GM12892 (cell line): ENCODE results near the gene MYL2.

Source experiments
- DNase-seq: peaks from one replicate; pipeline ENCODE4 v3.0.0; 2011; ENCODE audit not compliant: insufficient read length
- FAIRE-seq: peaks from 2 replicates; lab custom pipeline; 2011; peaks lifted over from hg19 to GRCh38; lab: Jason Lieb, UNC
- POLR2A ChIP-seq: IDR thresholded peaks from 2 replicates; pipeline ENCODE4 v1.6.1; 2011; ENCODE audit warnings: low read depth, low read length, control low read depth
- POLR2AphosphoS5 ChIP-seq: IDR thresholded peaks from 2 replicates; pipeline ENCODE4 v1.6.1; 2011; ENCODE audit warnings: low read depth, low read length, control low read depth
- TAF1 ChIP-seq: IDR thresholded peaks from 2 replicates; pipeline ENCODE4 v1.6.1; 2011; ENCODE audit warnings: low read depth, mild to moderate bottlenecking, control low read depth, low read length, borderline replicate concordance

MYL2 gene

GRCh38 chr12:110927546-110927945 is 7.2 kb upstream of the MYL2 start:
- DNase-seq (no peak), FAIRE-seq (no peak)
- no peak for TF ChIP-seq TAF1
- no peak for TF ChIP-seq POLR2AphosphoS5
- TF ChIP-seq POLR2A, result no peak

GRCh38 chr12:110923692-110924334 is 3.4 kb upstream of the MYL2 start:
- TF ChIP-seq POLR2A, result no peak
- DNase-seq (no peak), FAIRE-seq (no peak)

GRCh38 chr12:110923192-110923591 is 2.8 kb upstream of the MYL2 start:
- FAIRE-seq (no peak), DNase-seq (no peak)
- TF ChIP-seq POLR2AphosphoS5 (no peak), POLR2A (no peak), TAF1 (no peak)

DNA sequence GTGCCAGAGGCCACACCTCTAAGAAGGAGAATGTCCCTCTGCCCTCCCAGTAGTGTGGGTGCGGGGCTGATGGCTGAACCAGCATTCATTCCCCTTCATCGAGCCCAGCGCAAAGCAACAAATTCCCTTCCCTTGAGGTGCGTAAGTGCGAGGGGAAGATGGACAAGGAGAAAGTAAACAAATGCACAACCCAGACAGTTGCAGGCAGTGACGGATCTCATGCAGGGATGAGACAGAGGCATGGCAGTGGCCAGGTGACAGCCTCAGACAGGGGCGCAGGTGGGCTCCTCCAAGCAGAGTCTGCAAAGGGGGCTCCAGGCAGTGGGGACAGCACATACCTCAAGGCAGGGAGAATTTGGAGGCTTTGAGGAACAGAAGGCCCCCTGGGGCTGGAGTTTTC is 2.3 kb upstream of the MYL2 start:
- TF ChIP-seq POLR2AphosphoS5 (no peak), TAF1 (no peak), POLR2A (no peak)
- DNase-seq (no peak), FAIRE-seq (no peak)

GRCh38 chr12:110921262-110921661 is 883 bp upstream of the MYL2 start:
- no peak for DNase-seq
- FAIRE-seq, result no peak
- TF ChIP-seq POLR2A (no peak), POLR2AphosphoS5 (no peak), TAF1 (no peak)

- FAIRE-seq (no peak), DNase-seq (no peak)
- no peak for TF ChIP-seq POLR2AphosphoS5
- no peak for TF ChIP-seq POLR2A
- TF ChIP-seq TAF1, result no peak
Measured at GRCh38 chr12:110919720-110920119, 659 bp downstream of the MYL2 start.

DNA sequence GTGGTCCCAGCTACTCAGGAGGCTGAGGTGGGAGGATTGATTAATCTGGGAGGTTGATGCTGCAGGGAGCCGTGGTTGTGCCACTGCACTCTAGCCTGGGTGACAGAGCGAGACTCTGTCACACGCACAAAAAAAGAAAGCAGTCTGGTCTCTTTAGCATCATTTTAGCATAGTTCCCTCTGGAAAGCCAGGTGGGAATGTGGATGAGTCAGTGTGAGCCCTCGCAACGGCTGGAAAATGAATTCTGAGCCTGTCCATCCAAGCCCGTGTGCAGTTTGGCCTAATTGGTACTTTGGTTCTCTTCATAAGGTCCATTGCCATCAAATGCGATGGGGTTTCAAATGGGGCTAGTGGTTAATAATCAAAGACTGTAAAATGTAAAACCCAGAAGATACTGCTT is 2.4 kb downstream of the MYL2 start:
- FAIRE-seq, result no peak
- no peak for TF ChIP-seq TAF1
- no peak for TF ChIP-seq POLR2AphosphoS5
- TF ChIP-seq POLR2A, result no peak
- DNase-seq, result no peak

- DNase-seq, result no peak
- FAIRE-seq, result no peak
- TF ChIP-seq POLR2AphosphoS5 (no peak), POLR2A (no peak), TAF1 (no peak)
Measured at GRCh38 chr12:110917467-110917866, 2.9 kb downstream of the MYL2 start.

DNA sequence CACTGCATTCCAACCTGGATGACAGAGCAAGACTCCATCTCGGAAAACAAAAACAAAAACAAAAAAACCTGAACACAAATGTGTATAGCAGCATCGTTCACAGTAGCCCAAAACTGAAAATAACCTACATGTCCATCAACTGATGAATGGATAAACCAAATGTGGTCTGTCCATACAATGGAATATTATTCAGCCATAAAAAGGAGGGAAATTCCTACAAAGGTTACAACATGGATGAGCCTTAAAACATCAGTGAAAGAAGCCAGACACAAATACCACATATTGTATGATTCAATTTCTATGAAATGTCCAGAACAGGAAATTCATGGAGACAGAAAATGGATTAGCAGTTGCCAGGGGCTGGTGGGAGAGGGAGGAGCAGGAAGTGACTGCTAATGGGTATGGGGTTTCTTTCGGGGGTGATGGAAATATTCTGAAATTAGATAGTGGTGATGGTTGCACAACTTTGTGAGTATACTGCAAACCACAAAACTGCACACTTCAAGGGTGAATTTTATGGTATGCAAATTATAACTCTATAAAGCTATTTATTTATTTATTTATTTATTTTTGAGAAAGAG is 4.0 kb downstream of the MYL2 start:
- no peak for DNase-seq
- no peak for FAIRE-seq

DNA sequence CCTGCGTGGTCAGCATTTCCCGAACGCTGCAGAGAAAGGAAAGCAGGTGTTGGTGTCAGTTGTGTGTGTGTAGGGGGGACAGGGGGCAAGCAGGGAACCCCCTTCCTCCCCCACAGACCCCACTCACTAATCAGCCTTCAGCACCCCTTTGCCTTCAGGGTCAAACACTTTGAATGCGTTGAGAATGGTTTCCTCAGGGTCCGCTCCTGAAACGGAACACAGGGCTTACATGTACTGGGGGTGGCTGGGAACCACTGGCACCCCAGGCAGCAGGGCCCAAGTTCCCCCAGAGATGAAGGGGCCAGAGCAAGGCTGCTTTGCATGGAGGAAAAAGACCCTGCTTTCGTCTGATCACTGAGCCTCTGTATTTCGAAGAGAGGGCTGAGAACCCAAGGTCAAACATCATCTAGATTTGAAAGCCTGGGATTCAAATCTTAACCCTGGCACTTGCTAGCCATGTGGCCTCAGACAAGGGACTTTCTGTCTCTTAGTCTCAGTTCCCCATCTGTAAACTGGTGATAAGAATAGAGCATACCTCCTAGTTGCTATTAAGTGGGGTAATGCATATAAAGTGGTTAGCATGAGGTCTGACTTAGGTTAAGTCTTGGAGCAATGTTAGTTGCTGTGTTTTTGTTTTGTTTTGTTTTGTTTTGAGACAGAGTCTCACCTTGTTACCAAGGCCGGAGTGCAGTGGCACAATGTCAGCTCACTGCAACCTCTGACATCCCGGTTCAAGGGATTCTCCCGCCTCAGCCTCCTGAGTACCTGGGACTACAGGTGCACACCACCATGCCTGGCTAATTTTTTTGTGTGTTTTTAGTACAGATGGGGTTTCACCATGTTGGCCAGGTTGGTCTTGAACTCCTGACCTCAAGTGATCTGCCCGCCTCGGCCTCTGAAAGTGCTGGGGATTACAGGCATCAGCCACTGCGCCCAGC is 7.0 kb downstream of the MYL2 start:
- DNase-seq, result no peak
- FAIRE-seq, result peak; percentile 90
- TF ChIP-seq TAF1, result no peak; the same call in 1 of the 2 replicates
- peak; percentile 36; the same call in 1 of the 2 replicates for TF ChIP-seq POLR2A
- no peak for TF ChIP-seq POLR2AphosphoS5

More for the DNA sequence above, 4.0 kb downstream of the MYL2 start:
- TF ChIP-seq POLR2AphosphoS5 (no peak), POLR2A (no peak), TAF1 (no peak)

DNA sequence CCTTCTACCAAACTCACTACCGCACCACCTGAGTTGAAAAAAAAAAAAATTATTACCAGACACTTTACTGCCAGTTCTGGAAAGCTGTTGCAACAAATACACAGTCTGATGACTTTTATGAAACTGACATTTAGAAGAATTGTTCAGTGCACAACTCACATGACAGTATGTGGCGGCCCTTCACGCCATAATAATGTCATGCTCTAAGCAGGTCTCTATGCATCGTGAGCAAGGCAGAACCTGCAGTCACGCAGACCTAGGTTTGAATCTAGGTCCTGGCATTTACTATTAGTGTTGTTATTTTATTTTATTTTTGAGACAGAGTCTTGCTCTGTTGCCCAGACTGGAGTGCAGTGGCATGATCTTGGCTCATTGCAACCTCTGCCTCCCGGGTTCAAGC is 8.1 kb downstream of the MYL2 start:
- TF ChIP-seq POLR2AphosphoS5 (no peak), TAF1 (no peak), POLR2A (no peak)
- FAIRE-seq (no peak), DNase-seq (no peak)
